HG02943 (cell line): ENCODE results near the gene DBX1.
"Not testable (repeated sequence)": the region's sequence is repeated elsewhere in the genome, so short reads cannot be mapped to it uniquely, and the experiment has no call there.

ENCODE experiments used
- ATAC-seq: cut with Tn5 transposase; IDR thresholded peaks from one replicate; pipeline ENCODE4 v1.9.1; 2021; ENCODE audit warnings: mild to moderate bottlenecking, low read depth, moderate library complexity; ENCODE audit not compliant: unreplicated experiment

The DBX1 gene

GRCh38 chr11:20160425-20161229 lies at the start of gene DBX1:
TSS of gene DBX1 (minus strand) at chr11:20160475. CDS start at chr11:20160324, 151 bp downstream.
- no peak for ATAC-seq

- no peak for ATAC-seq
These were observed 48.4 kb upstream of the DBX1 start for GRCh38 chr11:20208622-20209111.

- ATAC-seq: no peak
These were observed 47.7 kb upstream of the DBX1 start for GRCh38 chr11:20207781-20208621.

GRCh38 chr11:20205807-20206206 lies 45.5 kb upstream of the DBX1 start:
- no peak for ATAC-seq

GRCh38 chr11:20204681-20205080 lies 44.4 kb upstream of the DBX1 start:
- ATAC-seq: no peak

GRCh38 chr11:20203831-20204230 lies 43.6 kb upstream of the DBX1 start:
- ATAC-seq: no peak

GRCh38 chr11:20201231-20201630 lies 41.0 kb upstream of the DBX1 start:
- ATAC-seq: no peak

- not testable (repeated sequence) for ATAC-seq
These were observed 40.2 kb upstream of the DBX1 start for GRCh38 chr11:20200331-20200955.

- ATAC-seq: no peak
These were observed 37.6 kb upstream of the DBX1 start for GRCh38 chr11:20197881-20198280.

- ATAC-seq: no peak
These were observed 34.2 kb upstream of the DBX1 start for GRCh38 chr11:20194470-20194869.

- no peak for ATAC-seq
These were observed 33.0 kb upstream of the DBX1 start for GRCh38 chr11:20193307-20193706.

- ATAC-seq: no peak
These were observed 32.4 kb upstream of the DBX1 start for GRCh38 chr11:20192641-20193040.

GRCh38 chr11:20192151-20192550 lies 31.9 kb upstream of the DBX1 start:
- no peak for ATAC-seq

GRCh38 chr11:20178976-20179375 lies 18.7 kb upstream of the DBX1 start:
- no peak for ATAC-seq

- ATAC-seq: no peak
These were observed 16.9 kb upstream of the DBX1 start for GRCh38 chr11:20177136-20177535.

GRCh38 chr11:20172721-20173447 lies 12.6 kb upstream of the DBX1 start:
- no peak for ATAC-seq

GRCh38 chr11:20163783-20164481 lies 3.7 kb upstream of the DBX1 start:
- ATAC-seq: no peak

GRCh38 chr11:20162824-20163782 lies 2.8 kb upstream of the DBX1 start:
- ATAC-seq: no peak
